T-helper 2 cell treated with Interferon-gamma antibody and Interleukin-4, amounts not matched to agents 100 ng/mL and 5 ng/mL, for 36 hours (primary cell): ENCODE data around the gene ZNF480. TPM values are rescaled to one million over a fixed set of nuclear protein-coding genes. Genes with fewer than 3 reads are reported as not detected.
"Not testable (repeated sequence)": the region's sequence is repeated elsewhere in the genome, so short reads cannot be mapped to it uniquely, and the experiment has no call there.

Source experiments
- intact Hi-C: fragments of 100-400 bp; cut with micrococcal nuclease; formaldehyde crosslinking; loops from one replicate; pipeline ENCODE4 v1.15.1; 2023
- total RNA-seq: library from RNA; stranded (reverse); gene quantifications from 2 replicates; pipeline ENCODE4 v1.2.3, GENCODE V29; 2022

Gene ZNF480
- total RNA-seq, 1 donor from 2014 or later: 16.5 TPM

DNA sequence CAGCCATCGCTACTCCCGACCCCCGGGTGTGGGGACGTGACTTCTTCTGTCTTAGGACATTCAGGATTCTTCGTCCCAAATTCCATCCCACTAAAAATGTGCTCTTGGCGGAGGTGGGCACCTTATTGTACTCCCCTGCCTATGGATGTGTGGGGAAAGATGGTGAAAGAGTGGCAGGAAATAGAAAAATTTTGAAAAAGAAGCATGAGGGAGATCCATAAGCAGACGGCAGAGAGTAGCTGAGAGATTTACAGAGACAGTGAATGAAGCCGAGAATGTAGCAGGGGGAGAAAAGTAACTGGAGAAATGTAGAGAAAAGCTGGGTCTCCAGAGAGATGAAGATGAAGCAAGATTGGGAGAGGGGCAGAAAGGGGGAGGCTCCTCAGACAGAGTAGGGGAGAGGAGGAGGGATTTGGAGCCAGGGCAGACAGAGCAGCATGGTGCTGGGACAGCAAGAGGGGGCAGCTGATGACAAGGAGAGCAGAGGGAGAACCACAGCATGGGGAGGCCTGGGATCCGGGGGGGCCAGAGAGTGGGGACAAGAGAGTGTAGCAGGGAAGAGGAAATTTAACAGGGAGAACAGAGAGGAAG is 39.9 kb downstream of the ZNF480 start:
- intact Hi-C loops: loop anchor here (1.0 to 2.0 kb wide), 3 partner anchors 32 to 68 kb away; partner anchors contain the start of genes ZNF480, ZNF766 and ZNF880

DNA sequence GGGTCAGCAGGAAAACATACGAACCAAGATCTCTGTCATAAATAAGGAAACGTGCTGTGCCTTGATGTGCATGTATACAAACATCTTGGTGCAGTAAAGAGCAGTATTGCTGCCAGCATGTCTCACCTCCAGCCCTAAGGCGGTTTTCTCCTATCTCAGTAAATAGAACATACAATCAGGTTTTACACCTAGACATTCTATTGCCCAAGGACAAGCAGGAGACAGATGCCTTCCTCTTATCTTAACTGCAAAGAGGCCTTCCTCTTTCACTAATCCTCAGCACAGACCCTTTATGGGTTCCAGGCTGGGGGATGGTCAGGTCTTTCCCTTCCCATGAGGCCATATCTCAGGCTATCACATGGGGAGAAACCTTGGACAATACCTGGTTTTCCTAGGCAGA is 42.1 kb downstream of the ZNF480 start:
- intact Hi-C loops: not testable (repeated sequence)

DNA sequence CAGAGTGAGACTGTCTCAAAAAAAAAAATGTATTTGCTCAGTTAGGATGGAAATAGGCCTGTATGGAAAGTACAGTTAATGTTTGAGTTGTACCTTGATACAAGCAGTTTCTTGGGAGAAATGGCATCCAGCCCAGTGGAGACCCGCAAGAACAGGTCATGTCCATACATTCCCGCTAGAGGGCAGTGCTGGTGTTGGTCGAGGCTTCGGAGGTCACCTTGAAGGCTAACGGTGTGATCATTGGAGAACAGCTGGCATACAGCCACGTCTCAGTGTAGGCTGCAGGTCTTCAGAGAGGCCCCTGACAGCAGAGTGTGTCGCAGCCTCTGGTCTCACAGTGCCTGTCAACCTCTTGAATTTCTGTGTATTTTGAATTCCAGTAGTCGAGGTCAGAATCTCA is 46.6 kb downstream of the ZNF480 start:
- intact Hi-C loops: no loop called here

DNA sequence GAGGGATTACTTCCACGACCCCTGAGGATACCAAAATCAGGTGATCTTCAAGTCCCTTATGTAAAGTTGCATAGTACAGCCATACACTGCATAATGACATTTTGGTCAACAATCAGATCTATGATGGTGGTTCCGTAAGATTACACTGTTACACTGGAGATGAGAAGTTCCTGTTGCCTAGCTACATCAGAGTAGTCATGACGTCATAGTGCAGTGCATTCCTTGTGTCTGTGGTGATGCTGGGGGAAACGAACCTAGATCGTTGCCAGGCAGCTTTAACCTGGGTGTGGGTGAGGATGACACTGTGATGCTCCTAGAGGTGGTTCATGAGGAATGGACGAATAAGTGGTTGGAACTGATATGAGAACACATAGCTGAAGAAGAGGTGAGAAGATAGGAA is 48.2 kb downstream of the ZNF480 start:
- intact Hi-C loops: no loop called here

DNA sequence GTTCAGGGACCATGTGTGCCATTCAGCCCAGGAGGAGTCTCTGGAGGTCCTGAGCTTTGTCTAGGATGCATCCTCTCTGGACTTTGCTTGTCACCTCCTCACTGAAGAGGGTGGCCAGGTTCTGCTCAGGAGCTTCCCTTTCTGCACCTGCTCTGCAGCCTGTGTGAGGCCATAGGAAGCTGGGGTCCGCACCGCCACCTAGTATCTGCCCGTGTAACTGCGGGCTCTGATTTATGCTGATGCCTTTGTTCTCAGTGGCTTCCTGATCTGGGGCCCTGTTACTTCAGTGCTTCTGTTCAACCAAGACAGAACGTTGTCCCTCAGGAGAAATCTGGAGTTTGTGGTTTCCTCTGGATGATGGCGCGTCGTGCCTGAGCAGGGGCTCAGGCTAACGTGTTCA is 54.5 kb downstream of the ZNF480 start:
- intact Hi-C loops: no loop called here

DNA sequence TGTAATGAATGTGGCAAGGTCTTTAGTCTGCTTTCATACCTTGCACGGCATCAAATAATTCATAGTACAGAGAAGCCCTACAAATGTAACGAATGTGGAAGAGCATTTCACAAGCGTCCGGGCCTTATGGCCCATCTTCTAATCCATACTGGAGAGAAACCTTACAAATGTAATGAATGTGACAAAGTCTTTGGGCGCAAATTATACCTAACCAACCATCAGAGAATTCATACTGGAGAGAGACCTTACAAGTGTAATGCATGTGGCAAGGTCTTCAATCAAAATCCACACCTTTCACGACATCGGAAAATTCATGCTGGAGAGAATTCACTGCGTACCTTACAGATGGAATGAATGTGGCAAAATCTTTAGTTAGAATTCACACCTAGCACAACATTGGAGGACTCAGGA is 69.5 kb downstream of the ZNF480 start:
- intact Hi-C loops: no loop called here

DNA sequence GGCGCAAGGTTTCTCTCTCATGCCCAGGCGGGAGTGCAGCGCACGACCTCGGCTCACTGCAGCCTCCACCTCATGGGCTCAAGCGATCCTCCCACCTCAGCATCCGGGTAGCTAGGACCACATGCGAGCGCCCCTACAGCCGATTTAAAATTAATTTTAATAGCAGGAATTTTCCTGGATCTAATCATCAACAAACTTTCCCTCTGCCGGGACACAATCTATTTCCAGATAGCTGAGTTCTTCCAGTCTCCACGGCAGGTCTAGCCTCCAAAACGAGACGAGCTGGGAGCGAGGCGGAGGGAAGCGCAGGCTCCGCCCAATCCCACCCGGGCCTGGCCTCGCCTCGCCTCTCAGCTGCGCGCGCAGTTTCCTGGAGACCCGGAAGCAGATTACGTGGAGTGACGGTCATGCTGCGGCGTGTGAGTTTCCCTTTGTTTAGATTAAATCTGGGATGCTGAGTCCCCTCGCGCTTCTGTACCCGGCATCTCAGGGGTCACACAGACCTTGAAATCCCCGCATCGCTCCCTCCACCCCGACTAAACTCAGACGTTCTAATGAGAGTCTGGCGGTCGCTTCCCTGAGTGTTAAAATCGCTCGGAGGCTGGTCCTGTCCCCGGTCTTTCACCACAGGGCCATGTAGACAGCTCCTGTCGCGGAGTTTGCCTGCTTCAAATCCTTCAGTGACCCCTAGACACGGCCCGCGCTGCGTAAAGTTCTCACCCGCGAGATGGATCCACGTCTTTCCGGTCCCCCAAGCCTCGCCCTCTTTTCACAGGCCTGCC is 72.8 kb downstream of the ZNF480 start, which contains the start of gene ZNF880:
Gene ZNF880, plus strand, starts transcription at position 365 of the 782 bp plus-strand sequence. Its CDS starts 43 bp downstream, at position 408.
- intact Hi-C loops: loop anchor here (2.0 kb wide), 2 partner anchors 27 to 33 kb away; partner anchors contain the start of genes ZNF528 and ZNF610

- intact Hi-C loops: loop anchor here (2.0 kb wide), 1 partner anchor 26 kb away; the partner anchor contains the start of gene ZNF528
Observed at GRCh38 chr19:52370341-52370710, 73.4 kb downstream of the ZNF480 start.

Other genes starting within 250 kb of the ZNF480 start
- gene ZNF432, start 248.3 kb upstream of the ZNF480 start, total RNA-seq: 12.7 and 12.9 TPM in 2 replicates
- 22.4 and 22.9 TPM in 2 replicates for gene ZNF841, start 201.4 kb upstream of the ZNF480 start, total RNA-seq
- 5.6 and 5.7 TPM in 2 replicates for gene ZNF616, start 157.2 kb upstream of the ZNF480 start, total RNA-seq
- gene ZNF836, start 125.5 kb upstream of the ZNF480 start, total RNA-seq: 12.0 and 15.2 TPM in 2 replicates
- 212 and 222 TPM in 2 replicates for gene PPP2R1A, start 107.1 kb upstream of the ZNF480 start, total RNA-seq
- gene ZNF766, start 27.6 kb upstream of the ZNF480 start, total RNA-seq: 17.8 and 19.0 TPM in 2 replicates
- gene ZNF610, start 39.1 kb downstream of the ZNF480 start, total RNA-seq: 0.59 and 1.0 TPM in 2 replicates
- 7.7 and 10.7 TPM in 2 replicates for gene ZNF880, start 72.8 kb downstream of the ZNF480 start, total RNA-seq
- gene ZNF528, start 100.7 kb downstream of the ZNF480 start, total RNA-seq: 9.8 and 10.8 TPM in 2 replicates
- gene ZNF534, start 132.0 kb downstream of the ZNF480 start, total RNA-seq: not detected in 2 replicates
- gene ZNF578, start 156.4 kb downstream of the ZNF480 start, total RNA-seq: 0.20 and 0.36 TPM in 2 replicates
- 27.2 and 30.3 TPM in 2 replicates for gene ZNF808, start 230.5 kb downstream of the ZNF480 start, total RNA-seq